Erythroblast (primary cell): Measurements from ENCODE around the gene IPO11.

ENCODE experiments used
- GATA1 ChIP-seq: IDR thresholded peaks from 2 replicates; pipeline ENCODE4 v1.6.1; 2011; ENCODE audit warnings: low read depth, mild to moderate bottlenecking, control low read depth, low read length, moderate library complexity
- POLR2A ChIP-seq: IDR thresholded peaks from 2 replicates; pipeline ENCODE4 v1.6.1; 2011; ENCODE audit warnings: mild to moderate bottlenecking, low read length

DNA sequence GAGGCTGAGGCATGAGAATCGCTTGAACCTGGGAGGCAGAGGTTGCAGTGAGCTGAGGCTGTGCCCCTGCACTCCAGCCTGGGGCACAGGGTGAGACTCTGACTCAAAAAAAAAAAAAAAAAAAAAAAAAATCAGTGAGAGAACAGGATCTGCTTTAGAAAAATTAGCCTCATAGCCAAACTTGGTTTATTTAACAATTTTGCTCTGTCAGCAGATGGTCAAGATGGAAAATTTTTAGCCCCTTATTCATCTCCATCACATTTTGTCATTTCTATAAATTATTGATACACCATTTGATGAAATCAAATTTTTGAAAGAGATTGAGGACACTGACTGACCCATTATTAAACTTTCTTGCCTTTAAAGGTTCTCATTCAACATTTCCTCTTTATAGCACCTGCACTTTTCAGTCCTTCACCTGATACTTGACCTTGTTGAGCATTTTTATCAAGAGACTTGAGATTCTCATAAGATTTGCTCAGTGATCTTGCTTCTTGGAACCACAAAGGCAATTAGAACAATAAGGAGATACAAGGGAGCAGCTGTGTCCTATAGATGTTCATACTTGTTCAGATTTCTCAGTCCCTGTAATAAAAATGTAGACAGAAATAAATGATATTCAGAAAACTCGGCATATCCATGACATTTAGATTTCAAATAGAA is 204.2 kb downstream of the IPO11 start:
- TF ChIP-seq POLR2A (no peak), GATA1 (no peak)
